Kidney epithelial cell (primary cell): ENCODE results near the gene KRT9. TPM values are rescaled to one million over a fixed set of nuclear protein-coding genes. Genes with fewer than 3 reads are reported as not detected.
"Not testable (repeated sequence)": the region's sequence is repeated elsewhere in the genome, so short reads cannot be mapped to it uniquely, and the experiment has no call there.

Experiments used
- DNase-seq: peaks from one replicate; pipeline ENCODE4 v3.0.0-alpha.2; 2010; ENCODE audit warnings: low read depth
- H3K27me3 ChIP-seq: 2 replicates; pipeline ENCODE4 v1.6.0; 2011; ENCODE audit warnings: low read length; ENCODE audit not compliant: control insufficient read depth, insufficient read depth
- H3K36me3 ChIP-seq: 2 replicates; pipeline ENCODE4 v1.5.1; 2011; ENCODE audit warnings: low read length; ENCODE audit not compliant: control insufficient read depth, insufficient read depth
- H3K4me3 ChIP-seq: 2 replicates; pipeline ENCODE4 v1.5.1; 2011; ENCODE audit warnings: low read depth, mild to moderate bottlenecking, control low read depth, low read length
- CTCF ChIP-seq: IDR thresholded peaks from 2 replicates; pipeline ENCODE4 v1.5.1; 2011; ENCODE audit warnings: mild to moderate bottlenecking, moderate library complexity, low read length, control low read depth, inconsistent platforms; ENCODE audit not compliant: insufficient read depth, poor library complexity, severe bottlenecking
- total RNA-seq: library from RNA; depleted of rRNA; stranded (reverse); fragments of >200 nt; gene quantifications from 2 replicates; pipeline ENCODE4 v1.2.3, GENCODE V29; 2015

KRT9 gene
- total RNA-seq, 1 donor from 2014 or later, result not detected

GRCh38 chr17:41613277-41614082 is 41.6 kb upstream of the KRT9 start:
- Histone ChIP-seq H3K4me3 (no peak overlapping the region), H3K36me3 (no peaks in the 10 kb centered on the region), H3K27me3 (peaks cover 4% of the 10 kb centered on the region)
- TF ChIP-seq CTCF, result no peak
- no peak for DNase-seq

- H3K36me3 ChIP-seq, DNase-seq, H3K4me3 ChIP-seq, H3K27me3 ChIP-seq: not testable (repeated sequence)
These were observed 40.7 kb upstream of the KRT9 start, which contains the start of gene KRT16 for GRCh38 chr17:41612376-41613160. TSS of gene KRT16 (minus strand) at chr17:41612767. CDS start at chr17:41612688, 79 bp downstream.

GRCh38 chr17:41610965-41611640 is 39.2 kb upstream of the KRT9 start:
- TF ChIP-seq CTCF, result no peak
- Histone ChIP-seq H3K27me3 (peaks cover 4% of the 10 kb centered on the region), H3K36me3 (no peaks in the 10 kb centered on the region), H3K4me3 (no peak overlapping the region)
- DNase-seq, result no peak

- not testable (repeated sequence) for H3K27me3 ChIP-seq
- TF ChIP-seq CTCF, result peak; percentile 20
These were observed 38.2 kb upstream of the KRT9 start for GRCh38 chr17:41610061-41610517.

GRCh38 chr17:41606930-41607329 is 35.1 kb upstream of the KRT9 start:
- H3K36me3 ChIP-seq, H3K27me3 ChIP-seq, DNase-seq, H3K4me3 ChIP-seq: not testable (repeated sequence)

More at GRCh38 chr17:41610061-41610517, 38.2 kb upstream of the KRT9 start:
- H3K4me3 ChIP-seq, DNase-seq, H3K36me3 ChIP-seq: not testable (repeated sequence)

- no peaks in the 10 kb centered on the region for H3K36me3 ChIP-seq
- no peak overlapping the region for H3K4me3 ChIP-seq
- DNase-seq, result no peak
- TF ChIP-seq CTCF, result no peak
- peaks cover 2% of the 10 kb centered on the region for H3K27me3 ChIP-seq
These were observed 30.7 kb upstream of the KRT9 start for GRCh38 chr17:41602524-41602923.
